Measurements from ENCODE around the gene MYH6.
"Not testable (repeated sequence)": the region's sequence is repeated elsewhere in the genome, so short reads cannot be mapped to it uniquely, and the experiment has no call there.

Gene MYH6

GRCh38 chr14:23392613-23393012 lies 15.5 kb downstream of the MYH6 start:
- DNase-seq (ENCODE audit: low read depth), result no peak

DNA sequence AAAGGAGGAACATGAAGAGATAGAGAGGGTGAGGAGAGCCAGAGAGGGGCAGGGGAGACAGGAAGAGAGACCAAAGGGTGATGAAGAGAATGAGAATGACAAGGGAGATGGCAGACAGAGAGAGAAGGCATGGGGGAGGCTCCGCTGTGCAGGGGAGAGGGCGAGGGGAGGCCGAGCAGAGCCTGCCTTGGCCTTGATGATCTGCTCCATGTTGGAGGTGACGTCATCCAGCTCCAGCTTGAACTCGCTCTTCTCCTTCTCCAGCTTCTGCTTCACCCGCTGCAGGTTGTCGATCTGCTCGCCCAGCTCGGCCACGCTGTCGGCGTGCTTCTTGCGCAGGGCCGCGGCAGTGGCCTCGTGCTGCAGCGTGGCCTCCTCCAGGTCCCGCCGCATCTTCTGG lies 18.2 kb downstream of the MYH6 start:
- not testable (repeated sequence) for DNase-seq (ENCODE audit: low read depth)

DNA sequence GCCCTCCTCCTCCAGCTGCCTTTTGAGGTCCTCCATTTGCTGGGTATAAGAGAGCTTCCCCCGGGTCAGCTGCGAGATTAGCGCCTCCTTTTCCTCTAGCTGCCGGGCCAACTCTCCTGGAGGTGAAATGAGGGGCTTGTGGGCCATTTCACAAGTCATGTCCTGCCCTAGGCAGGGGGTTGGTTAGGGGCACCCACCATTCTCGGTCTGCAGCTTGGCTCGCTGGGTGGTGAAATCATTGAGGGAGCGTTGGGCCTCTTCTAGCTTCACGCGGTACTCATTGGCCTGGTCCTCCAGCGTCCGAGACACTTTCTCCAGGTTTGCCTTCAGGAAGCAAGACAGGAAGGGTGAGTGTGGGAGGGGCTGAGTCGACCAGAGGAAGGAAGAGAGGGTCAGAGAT lies 18.7 kb downstream of the MYH6 start:
- DNase-seq (ENCODE audit: low read depth), result no peak

- DNase-seq (ENCODE audit: low read depth), result no peak
Measured at GRCh38 chr14:23388996-23389395, 19.1 kb downstream of the MYH6 start.

DNA sequence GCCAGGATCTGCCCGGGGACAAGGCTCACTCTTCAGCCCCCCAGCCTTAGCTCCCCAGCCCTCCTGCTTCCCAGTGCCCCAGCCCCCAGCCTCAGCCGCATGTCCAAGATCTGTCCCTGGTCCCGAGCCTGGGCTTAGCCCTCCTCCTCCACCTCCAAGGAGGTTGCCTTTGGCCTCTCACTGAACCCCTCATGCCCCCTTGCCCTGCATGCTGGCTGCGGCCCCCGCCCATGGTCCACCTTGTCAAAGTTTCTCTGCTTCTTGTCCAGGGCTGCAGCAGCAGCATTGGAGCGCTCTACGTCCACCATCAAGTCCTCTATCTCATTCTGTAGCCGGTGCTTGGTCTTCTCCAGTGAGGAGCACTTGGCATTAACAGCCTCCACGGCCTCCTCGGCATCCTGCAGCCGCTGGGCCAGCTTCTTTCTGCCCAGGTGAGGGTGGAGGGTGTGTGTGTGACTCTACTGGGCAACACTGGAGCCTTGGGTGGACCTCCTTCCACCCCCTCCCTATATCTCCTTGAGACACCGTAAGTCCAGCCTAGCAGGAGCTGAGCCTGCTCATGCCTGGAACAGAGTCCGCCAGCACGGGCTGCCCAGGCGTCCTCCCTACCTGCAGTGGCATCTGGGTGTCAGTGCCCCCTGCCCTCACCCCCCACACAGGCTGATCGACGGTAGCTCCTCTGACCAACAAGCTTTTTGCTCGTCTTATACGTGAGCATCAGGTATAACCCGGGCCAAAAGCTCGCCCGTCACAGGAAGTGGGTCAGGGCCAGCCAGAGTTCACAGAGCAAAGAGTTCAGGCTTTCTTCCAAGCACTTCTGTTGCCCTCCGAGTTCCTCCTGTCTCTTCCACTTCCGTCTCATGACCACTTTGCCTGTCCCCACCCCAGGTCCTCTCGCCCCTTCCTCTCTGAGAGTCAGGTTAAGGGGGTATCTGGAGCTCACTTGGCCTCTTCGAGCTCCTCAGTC lies 19.9 kb downstream of the MYH6 start:
- no peak for DNase-seq (ENCODE audit: low read depth)

DNA sequence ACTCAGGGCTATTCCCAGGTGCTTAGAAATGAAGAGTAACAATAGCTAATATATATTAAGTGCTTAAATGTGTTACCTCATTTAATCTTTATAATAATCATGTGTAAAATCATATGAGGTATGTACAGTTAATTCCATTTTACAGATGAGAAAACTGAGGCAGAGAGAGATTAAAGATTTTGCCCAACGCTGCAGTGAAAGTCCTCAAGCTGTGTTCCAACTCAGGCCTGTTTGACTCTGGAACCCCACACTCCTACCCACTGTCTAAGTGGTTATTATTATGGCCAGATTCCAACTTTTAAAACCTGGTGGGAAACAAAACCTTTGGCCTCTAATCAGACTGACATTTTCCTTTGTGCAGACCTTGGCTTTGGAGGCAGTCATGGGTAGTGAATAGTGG lies 21.1 kb downstream of the MYH6 start:
- DNase-seq (ENCODE audit: low read depth), result no peak

- DNase-seq (ENCODE audit: low read depth), result not testable (repeated sequence)
Measured at GRCh38 chr14:23386266-23386657, 21.8 kb downstream of the MYH6 start.

- no peak for DNase-seq (ENCODE audit: low read depth)
Measured at GRCh38 chr14:23385642-23386265, 22.3 kb downstream of the MYH6 start.

- no peak for DNase-seq (ENCODE audit: low read depth)
Measured at GRCh38 chr14:23385244-23385641, 22.8 kb downstream of the MYH6 start.

GRCh38 chr14:23384364-23385080 lies 23.6 kb downstream of the MYH6 start:
- no peak for DNase-seq (ENCODE audit: low read depth)

DNA sequence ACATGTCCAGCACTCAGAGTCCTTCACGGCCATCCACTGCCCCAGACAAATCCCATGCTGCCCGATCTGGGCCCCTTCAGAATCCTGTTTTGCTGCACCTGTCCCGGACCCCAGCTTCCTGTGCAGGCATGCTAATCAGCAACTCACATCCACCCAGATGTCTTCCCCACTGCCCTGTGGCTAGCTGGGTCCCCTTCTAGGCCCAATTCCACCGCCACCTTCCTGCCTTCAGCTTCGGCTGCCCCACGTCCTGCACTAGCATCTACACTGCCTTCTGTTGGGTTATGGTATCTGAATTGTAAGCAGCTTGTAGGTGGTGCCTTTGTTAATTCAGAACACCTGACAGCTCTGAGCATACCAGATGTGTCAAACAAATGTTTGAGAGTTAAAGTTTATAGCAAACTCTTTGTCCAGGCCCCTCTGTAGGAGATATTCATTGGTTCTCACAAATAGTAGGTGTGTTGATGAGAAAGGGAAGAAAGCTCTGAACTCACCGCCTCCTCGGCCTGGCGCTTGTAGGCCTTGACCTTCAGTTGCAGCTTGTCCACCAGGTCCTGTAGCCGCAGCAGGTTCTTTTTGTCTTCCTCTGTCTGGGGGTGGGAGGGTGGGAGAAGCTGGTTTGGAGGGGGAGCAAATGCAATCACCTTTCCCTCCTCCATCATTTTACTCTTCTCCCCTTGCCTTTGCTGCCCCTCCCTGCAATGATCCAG lies 25.2 kb downstream of the MYH6 start:
- no peak for DNase-seq (ENCODE audit: low read depth)

- no peak for DNase-seq (ENCODE audit: low read depth)
Measured at GRCh38 chr14:23382276-23382675, 25.8 kb downstream of the MYH6 start.

GRCh38 chr14:23381871-23382270 lies 26.2 kb downstream of the MYH6 start:
- no peak for DNase-seq (ENCODE audit: low read depth)

DNA sequence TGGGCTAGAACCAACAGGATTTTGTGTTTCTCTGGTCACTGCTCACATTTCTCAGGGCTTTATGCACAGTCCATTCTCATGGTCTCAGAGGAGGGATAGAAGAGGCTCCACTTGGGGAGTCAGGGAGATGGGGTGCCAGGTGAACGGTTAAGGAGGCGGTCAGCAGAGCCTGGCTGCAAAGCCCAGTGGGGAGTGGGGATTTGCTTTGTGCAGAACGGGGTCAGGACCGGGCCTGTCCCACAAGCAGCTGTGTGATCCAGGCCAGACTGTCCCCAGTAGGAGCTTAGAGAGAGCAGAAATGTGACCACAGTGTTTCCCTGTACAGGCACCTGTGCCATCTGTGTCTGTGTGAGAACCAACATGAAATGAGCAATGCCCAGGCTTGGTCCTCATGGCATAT lies 27.1 kb downstream of the MYH6 start:
- DNase-seq (ENCODE audit: low read depth), result no peak

- no peak for DNase-seq (ENCODE audit: low read depth)
Measured at GRCh38 chr14:23380197-23380914, 27.7 kb downstream of the MYH6 start.

GRCh38 chr14:23379366-23380196 lies 28.5 kb downstream of the MYH6 start:
- DNase-seq (ENCODE audit: low read depth), result peak; percentile 23

DNA sequence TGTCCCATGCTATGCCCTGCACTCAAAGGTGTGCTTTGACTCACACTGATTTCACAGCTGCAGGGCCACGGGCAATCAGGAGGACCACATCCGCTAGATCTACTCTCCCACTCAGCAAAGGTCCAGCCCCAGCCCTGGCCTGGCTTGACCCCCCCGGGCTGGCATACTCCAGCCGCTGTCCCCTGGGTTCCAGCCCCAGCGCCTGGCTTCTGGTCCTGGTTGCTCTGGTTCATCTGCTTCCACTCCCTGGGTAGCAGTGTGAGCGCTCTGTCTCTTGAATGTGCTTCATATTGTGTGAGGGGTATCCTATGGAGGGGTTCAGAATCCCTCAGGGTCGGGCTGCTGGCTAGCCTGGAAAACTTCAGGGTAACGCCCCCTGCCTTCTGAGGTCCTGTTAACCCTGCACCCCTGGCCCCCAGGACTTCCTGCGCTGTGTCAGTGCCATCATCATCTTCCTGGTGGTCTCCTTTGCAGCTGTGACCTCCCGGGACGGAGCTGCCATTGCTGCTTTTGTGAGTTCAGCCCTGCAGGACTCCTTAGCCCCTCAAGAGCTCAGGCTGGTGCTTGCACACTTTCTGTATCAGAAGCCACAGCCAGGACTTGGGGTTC lies 29.4 kb downstream of the MYH6 start:
- no peak for DNase-seq (ENCODE audit: low read depth)

- no peak for DNase-seq (ENCODE audit: low read depth)
Measured at GRCh38 chr14:23377573-23378563, 30.2 kb downstream of the MYH6 start.

- no peak for DNase-seq (ENCODE audit: low read depth)
Measured at GRCh38 chr14:23377198-23377550, 30.9 kb downstream of the MYH6 start.
